GM04504 (cell line): Measurements from ENCODE around the gene BEAN1.

Experiments
- DNase-seq: peaks from one replicate; pipeline ENCODE4 v3.0.0-alpha.2; 2012; ENCODE audit warnings: low read depth

The BEAN1 gene

DNA sequence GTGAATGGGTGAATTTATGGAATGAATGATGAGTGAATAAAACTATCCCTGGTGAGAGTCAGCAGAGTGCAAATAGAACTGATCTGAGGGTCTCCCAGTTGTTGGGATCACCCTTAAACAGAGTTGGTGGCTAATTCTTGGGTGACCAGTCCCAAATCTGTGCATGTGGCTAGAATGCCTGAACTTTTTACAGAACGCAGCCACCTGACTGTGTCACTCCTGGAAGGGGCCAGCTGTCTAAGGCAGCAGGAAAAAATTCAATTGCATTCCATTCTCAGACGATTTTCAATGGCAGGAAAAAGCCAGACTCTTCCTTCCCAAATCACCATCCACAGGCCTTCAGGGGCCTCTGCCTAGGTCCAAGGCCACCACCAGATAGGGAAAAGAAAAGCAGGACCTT is 43.5 kb downstream of the BEAN1 start:
- no peak for DNase-seq

DNA sequence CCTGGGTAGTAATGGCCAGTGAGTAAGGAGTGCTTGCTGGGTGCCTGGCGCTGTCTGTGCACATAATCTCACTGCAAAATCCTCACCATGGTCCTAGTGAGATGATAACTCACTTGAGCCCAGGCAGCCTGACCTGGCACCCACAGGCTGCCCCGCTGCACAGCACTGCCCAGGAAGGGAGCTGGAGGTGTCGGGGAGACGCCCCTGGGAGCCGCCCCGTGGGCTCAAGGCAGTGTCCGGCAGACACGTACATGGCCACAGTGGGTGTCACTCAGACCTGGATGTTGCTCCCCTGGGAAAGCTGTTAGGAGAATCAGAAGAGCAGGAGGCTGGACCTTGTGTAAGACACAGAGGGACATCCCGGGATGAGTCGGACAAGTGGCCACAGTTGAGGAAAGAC is 44.2 kb downstream of the BEAN1 start:
- DNase-seq = no peak

DNA sequence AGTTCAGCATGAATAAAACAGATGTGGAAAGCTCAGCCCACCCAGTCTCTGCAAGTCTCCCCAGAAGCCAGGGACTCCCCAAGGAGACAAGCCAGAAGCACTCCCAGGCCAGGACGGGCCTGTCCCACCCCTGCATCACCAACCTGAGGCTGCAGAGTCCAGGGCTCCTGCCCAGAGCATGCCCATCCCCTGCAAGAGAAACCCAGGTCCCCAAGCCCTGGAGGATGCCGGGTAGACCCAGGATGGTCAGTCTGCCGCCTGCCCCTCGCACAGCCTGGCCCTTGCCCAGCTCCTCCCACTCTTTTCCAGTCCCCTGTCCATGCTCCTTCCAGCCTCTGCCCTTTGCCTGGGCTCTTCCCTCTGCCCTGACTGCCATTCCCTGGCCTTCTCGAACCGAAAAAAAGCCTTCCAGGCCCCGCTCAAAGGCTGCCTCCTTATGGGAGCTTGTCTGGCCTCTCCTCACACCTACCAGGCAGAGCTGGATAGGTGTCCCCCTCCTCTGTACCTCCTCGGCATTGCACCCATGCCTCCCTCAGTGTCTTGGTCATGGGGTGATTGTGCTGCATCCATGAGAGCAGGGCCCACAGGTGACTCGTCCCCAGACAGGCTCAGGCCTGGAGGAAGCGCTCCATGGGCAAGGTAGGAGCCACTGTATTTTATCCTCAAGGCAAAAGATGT is 44.8 kb downstream of the BEAN1 start:
- no peak for DNase-seq

DNA sequence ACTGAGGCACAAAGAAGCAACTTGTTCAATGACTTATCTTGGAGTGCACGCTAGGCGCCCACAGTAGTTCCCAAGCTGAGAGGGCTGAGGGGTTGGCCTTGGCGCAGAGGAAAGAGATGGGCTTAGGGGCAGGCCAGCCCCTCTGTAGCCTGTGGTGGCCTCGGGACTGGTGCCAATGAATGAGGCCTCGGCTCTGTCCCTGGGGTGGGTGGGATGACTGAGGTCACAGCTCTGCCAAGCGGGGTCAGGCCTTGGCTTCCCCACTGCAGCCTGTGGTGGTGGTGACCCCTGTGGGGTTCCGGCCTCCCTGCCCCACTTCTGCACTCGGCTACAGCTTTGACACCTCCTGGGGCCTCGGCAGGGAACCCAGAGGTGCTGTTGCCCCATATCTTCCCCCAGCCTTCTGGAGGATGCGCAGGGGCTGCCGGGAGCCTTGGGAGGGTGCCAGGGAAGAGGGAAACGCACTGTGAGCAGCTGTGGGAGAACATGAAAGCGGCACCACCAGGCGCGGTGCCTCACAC is 46.0 kb downstream of the BEAN1 start:
- DNase-seq = no peak

DNA sequence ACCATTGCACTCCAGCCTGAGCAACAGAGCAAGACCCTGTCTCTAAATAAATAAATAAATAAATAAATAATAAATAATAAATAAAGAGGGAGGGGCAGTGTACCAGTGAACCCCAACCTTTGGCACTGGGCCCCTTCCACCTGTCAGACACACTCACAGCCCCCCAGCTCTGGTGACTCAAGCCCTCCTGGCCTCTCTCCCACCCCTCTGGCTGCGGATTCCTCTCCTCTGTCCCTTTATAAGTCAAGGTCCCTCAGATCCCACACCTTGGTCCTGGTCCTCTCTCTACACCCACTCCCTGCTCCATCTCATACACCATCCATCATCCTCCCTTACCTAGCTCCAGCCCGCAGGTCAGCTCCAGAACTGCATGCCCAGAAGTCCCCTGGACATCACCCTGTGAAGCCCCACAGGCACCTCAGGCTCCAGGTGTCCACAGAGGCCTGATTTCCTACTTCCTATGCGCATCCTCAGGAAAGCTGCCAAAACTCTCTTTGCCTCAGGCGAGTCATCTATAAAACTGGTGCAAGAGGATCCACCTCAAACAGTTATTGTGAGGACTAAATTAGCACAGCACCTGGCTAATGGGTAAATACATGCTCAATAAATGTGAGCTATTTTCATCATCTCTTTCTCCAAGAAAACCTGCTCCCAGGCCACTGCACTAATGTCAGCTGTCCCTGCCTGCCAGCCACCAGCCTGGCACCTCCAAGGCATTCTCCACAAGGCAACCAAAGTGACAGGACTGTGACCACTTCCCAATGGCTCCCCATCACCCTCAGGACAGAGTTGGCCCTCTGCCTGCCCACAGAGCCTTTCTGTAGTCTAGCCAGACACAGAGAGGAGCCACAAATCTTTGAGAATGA is 46.8 kb downstream of the BEAN1 start:
- no peak for DNase-seq

DNA sequence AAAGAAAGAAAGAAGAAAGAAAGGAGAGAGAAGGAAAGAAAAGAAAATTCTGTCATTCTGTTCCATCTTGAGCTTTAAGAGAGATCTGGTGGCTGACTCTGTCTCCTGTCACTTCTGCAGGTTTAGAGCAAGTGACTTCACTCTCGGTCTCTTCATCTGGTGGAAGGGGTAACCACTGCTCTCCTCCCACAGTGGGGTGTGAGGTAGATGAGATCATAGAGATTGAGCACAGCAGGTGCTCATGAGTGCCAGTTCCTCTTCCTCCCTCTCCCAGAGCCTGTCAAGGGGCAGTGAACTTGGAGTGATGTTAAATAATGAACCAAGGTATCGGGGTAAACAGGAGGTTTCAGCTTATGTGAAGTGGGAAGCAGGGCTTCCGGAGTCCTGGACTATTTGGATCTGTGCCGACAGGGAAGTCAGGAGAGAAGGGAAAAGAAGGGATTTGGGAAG is 47.7 kb downstream of the BEAN1 start:
- no peak for DNase-seq

DNA sequence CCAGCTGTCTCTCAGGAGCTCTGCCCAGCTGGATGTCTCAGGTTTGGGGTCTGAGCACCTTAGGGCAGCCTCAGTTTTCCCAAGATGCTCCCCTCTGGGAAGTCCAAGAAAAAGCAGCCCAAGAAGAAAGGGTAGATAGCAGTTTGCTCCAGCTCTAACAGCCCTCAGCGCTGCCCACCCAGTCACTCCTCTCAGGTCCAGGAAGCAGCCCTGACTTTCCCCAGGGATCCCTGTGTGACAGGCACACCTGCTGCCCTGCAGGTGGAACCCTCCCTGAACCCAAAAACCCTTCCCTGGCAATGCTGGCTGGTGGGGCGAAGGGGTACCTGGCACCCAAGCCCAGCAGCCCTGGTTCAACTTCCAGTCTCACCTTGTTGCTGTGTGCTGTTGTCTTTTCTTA is 48.1 kb downstream of the BEAN1 start:
- DNase-seq = no peak

DNA sequence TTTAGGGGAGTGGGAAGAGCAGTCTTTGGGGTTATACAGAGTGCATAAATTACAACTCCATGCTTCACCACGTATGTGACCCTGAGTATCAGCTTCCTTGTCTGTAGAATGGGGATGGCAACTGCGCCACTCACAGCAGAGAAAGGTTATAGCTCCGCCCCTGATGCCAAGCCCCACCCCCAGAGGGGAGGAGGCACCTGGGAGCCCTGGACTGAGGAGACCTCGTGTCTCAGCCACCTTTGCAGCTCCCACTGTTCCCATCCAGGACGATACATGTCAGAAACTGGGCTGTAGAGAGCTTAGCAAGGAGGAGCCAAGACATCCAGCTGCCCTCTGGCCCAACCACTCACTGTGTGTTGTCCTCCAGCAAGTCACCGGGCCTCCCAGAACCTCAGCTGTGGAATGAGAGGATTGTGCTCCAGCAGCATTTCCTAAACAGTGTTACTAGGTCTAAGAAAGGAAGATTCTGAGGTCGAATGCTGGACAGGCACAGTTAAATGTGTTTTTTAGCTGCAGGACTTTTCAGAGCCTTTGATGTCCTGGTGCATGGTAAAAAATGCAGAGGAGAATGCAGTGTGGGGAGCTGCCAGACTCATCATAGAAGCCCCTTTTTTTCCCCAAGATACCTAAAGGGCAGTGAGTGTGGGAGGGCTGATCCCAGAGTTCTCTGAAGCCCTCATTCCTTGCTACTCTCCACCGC is 49.4 kb downstream of the BEAN1 start:
- no peak for DNase-seq

DNA sequence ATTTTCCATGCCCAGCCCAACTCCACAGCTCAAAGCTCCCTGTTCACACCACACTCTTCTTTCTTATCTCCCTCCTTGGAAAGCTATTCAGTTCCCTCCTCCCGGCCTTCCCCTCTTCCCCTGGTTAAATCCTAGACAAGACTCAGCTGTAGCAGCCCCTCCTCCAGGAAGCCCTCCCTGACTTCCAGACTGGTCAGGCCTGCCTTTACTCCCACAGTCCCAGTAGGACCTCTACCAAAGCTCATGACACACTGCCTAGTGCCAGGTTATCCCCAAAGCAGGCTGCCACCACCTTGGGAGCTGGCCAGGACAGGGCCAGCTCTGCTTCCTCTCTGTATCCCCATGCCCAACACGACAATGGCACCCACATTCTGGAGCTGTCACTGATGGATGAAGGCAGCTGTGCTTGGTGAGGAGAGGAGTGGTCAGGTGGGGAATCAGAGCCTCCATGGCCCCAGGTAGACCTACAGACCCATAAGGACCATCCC is 50.0 kb downstream of the BEAN1 start:
- no peak for DNase-seq

DNA sequence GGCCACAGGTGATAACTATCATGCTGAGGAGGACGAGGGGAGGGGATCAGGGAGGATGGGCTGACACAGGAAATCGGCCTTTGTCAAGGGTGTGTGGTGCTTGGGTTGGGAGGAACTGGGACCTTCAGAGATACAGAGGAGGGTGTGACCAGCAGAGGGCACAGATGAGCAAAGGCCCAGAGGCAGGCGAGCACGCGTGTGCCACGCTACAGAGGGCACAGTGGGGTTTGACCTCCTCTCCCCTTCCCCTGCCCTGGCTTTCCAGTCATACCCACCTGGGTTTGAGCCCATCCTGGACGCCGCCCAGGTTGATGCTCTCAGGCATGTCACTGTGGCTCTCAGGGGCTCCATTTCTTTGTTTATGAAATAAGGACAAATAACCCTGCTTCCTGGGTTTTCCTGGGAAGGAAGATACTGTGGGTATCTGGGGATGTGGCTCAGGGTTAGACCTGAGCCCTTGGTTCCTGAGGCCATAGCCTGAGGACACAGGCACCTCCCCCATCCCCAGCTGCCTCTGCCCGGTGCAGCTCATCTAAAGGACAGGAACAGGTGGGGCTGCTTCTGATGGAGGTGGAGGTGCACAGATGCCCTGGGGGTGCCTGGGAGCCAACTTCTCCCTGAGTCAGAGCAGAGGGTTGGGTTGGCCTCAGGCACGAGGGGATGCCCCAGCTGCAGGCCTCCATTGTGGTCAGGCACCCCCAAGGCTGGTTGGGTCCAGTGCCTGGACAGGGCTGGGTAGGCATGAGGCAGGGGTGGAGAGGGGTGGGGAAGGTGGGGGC is 51.8 kb downstream of the BEAN1 start:
- no peak for DNase-seq

DNA sequence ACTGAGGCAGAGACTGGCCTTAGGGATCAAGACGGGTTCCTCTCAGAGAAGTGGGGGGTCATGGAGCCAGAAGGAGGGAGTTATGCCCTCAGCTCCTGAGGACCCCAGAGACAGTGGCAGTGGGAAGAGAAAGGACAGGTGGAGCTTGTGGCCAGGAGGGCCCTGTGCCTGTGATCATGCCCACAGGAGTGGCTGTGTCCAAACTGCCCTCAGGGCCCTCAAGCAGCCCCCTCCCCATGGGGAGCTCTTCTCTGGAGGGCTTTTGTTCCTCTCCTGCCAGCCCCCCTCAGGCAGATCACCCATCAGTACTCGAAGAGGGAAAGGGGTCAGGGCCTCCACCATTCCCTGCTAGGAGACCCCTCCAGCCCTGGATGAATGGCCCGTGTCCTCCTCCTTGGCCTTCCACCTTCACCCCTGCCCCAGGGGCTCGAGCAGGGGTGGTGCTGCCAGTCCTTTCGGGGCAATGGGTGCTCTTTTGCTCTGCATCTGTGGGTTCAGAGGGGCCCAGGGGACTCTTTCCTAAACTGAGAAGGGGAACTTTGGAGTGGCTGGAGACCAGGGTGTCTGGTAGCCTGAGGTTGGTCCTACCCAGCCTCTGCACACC is 52.7 kb downstream of the BEAN1 start:
- DNase-seq = no peak

DNA sequence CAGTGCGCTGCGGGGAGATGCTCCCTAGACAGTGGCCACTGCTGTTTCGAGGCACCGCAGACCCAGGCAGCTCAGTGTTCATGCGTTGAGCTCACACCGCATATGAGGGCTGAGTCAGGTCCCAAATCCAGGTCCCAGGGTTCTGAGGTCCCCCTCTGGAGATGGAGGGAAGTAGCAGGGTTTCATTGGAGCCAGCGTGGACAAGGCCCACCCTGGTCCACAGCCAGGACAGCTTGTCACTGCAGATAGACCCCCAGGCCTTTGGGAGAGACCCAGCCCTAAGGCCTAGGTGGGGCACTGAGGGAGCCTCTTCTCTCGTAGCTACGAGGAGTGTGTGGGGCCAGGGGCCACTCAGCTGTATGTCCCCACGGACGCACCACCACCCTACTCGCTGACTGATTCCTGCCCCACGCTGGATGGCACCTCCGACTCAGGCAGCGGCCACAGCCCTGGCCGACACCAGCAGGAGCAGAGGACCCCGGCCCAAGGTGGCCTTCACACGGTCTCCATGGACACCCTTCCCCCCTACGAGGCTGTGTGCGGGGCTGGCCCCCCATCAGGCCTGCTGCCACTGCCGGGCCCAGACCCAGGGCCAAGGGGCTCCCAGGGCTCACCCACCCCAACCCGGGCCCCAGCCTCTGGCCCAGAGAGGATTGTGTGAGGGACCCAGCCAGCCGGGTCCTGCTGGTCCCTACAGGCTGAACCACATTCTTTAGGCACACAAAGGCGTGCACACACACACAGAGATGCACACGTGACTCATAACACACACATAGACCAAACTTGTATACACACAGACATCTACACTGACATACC is 53.4 kb downstream of the BEAN1 start:
- no peak for DNase-seq

DNA sequence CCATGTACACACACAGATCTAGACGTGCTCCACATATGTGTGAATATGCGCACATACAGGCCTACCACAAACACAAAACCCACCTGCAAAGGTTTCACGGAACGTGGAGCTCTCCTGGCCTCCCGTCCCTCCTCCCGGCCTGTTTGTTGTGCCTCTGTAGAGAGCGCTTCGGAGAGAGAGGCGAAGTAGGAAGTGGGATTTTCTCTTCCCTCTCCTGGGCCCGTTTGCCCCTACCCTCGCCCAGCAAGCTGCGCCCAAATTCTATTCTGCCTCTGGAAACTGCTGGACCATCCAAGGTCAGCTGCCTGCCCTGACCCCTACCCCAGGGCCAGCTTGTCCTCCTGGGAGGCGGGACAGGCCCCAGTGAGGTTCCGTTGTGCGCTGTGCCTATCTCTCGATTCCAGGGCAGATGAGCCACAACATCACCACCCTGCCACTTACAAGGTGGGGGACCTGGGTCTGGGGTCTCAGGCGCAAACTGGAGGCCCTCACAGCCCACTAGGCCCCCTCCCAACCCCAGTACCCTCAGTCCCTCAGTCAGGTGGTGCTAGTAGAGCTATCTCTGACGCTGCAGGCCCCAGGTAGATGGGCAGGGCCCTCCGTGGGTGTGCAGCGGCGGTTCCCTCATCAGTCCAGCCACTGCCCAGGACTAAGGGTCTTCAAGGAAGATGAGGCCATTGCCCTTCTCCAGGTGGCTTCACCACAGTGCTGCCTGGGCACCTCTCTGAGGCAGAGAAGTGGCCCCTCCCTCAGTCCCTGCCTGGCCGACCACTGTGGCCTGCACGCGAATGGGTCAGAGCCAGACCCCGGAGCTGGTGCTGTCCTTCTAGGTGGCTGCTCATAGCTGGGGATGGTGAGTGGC is 54.2 kb downstream of the BEAN1 start:
- no peak for DNase-seq

DNA sequence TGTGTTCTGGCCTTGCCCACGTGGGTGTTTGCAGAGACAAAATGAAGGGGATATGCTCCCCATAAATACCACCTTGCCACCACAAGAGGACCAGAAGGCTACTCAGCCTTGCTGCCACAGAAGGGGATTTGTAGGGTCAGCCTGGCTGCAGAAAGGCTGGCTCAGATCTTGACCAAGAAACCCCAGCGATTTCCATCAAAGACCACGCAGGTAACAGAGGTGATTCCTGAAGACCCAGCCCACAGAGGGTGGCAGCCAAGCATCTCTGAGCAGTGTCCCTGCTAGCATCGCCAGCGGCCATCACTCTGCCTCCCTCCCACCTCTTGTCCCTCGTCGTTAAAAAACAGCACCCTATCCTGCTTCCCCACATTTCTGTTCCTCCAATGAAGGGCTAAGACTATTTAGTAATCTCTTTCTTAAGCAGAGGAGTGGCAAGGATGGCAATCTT is 54.9 kb downstream of the BEAN1 start:
- no peak for DNase-seq

DNA sequence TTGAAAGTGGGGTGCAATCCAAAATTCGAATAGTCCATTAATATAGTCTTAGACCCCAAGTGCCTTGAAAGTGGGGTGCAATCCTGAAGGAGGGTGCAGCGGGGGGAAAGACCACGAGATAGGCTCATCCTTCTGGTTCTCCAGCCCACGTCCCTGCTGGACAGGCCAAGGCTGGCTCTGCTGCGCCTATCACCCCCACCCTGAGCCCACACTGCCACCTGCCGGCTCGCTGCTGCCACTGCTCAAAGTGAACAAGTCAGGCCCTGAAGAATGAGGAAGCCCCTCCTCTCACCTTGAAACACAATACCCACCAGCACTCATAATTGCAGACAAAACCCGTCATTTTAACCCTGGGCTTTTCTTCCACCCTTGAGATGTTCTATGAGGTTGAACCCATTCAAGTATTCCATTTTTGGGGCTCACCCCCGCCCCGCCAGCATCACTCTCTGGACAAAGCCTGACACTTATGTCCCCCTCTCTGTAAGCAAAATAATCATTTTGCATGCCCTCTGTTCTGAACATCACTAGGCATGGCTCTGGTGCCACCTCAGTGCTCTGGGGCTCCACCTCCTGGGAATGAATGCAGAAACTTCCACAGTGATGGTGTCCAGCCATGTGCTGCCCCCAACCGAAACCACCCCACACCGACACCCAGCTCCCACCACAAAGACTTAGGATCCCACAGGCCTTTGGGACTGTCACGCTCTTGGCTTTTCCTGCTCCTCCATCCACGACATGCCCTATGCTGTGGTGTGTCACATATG is 56.8 kb downstream of the BEAN1 start:
- DNase-seq = no peak

DNA sequence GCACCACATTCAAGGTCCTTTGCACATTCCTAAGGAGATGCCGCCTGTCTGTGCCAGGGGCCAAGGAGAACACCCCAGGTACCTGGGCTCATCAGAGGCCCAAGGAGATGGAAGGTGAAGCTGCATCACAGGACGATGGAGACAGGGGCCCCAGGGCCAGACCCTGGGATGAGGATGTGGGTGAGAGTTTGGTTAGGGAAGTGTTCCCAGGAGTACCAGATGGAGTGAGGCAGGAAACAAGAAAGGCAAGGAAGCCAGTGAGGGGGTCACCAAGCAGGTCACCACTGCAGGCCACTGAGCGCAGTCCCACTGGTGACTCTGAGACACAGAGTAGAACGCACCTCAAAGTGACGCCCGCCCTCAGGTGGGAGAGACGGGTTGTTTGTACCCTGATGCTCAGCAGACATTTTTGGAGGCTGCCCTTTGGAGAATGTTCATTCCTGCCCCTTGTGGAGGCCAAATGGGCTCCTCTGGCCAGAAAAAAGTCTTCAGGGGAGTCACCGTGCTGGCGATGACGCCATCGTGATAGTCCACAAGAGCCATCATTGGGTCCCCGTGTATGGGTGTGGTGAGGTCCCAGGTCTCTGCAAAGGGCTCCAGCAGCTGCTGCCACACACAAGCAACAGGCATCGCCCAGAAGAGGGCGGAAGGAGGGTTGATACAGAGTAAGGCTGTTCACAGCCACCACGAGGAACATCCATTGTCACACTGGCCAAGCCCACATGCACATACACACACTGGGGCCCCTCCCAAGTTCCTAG is 57.5 kb downstream of the BEAN1 start:
- DNase-seq = no peak

DNA sequence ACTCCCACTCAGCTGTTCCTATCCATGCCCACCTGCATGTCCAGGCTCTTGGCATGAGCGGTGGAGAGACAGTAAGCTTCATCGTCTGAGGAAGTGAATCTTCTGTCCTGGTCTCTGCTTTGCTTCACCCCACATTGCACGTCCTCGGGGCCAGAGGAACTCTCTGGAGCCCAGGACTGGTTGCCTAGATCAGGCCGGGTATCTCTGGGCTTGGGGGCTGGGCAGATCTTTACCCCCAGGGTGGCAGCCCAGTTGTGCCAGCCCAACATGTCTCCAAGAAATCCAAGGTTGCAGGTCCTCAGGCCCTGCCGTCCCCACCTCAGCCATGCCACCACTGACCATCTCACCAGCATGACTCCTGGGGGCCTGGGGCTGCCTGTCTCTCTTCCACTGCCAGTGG is 58.3 kb downstream of the BEAN1 start:
- no peak for DNase-seq
